ENCODE data around the gene CREG2.
"Not testable (repeated sequence)": the region's sequence is repeated elsewhere in the genome, so short reads cannot be mapped to it uniquely, and the experiment has no call there.

The CREG2 gene

DNA sequence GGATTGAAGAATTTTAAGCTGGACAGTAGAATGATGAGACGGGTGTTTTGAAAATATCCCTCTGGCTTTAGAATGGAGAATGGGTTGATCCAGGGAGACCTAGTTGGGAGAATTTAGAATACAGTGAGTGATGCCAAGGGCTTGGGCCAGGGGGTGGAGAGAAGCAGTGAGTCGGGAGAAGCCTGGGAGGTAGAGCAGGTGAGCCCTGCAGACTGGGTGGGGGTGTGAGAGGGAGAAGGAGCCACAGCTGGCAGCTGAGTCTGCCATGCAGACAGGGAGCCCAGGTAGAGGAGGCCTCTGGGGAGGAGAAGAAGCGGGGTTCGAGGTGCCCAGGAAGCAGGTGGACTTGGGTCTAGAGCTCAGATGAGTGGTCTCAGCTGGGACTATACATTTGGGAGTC, 18.2 kb downstream of the CREG2 start:
- DNase-seq = no peak

DNA sequence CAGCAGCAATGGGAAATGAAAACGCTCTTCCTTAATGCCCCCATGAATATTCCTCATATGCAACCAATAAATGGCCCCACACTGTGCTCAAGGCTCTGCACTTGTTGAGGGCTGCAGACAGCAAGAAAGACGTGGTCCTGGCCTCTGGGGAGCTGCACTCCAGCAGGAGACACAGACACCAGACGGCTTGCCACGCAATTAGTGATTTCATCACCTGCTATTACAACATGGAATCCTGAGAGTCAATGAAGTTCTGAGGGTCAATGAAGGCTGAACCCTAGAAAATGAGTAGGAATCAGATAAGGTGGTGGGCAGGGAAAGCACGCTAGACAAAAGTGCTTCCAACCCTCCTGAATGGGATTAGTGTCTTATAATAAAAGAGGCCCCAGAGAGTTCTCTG, 18.9 kb downstream of the CREG2 start:
- DNase-seq = no peak

GRCh38 chr2:101367508-101367907, 19.8 kb downstream of the CREG2 start:
- DNase-seq = no peak

- DNase-seq = no peak
These were observed 22.4 kb downstream of the CREG2 start for GRCh38 chr2:101364878-101365277.

GRCh38 chr2:101362777-101363176, 24.5 kb downstream of the CREG2 start:
- DNase-seq = no peak

DNA sequence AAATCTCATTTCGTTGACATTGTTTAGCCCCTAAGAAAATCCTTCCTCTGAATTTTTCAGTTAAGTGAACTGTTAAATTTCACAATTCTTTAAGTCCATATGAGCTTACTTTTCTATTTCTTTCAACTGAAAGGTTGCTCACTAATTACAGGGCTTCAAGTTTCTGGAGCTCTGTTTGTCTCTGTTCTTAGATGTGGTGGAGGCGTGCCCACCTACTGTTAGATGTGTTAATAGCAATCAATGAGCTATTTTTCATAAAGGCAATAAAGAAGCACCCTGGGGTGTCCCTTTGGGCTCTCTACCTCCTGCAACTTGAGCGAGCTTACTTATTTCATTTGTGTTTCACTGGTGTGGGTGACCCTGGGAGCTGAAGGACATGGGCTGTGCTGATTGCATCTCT, 25.0 kb downstream of the CREG2 start:
- no peak for DNase-seq

- no peak for DNase-seq
These were observed 25.8 kb downstream of the CREG2 start for GRCh38 chr2:101361522-101361921.

- no peak for DNase-seq
These were observed 26.2 kb downstream of the CREG2 start for GRCh38 chr2:101361121-101361520.

GRCh38 chr2:101360232-101360631, 27.1 kb downstream of the CREG2 start:
- DNase-seq = no peak

- DNase-seq = no peak
These were observed 27.8 kb downstream of the CREG2 start for GRCh38 chr2:101359410-101359954.

GRCh38 chr2:101357376-101357775, 29.9 kb downstream of the CREG2 start:
- DNase-seq = no peak

DNA sequence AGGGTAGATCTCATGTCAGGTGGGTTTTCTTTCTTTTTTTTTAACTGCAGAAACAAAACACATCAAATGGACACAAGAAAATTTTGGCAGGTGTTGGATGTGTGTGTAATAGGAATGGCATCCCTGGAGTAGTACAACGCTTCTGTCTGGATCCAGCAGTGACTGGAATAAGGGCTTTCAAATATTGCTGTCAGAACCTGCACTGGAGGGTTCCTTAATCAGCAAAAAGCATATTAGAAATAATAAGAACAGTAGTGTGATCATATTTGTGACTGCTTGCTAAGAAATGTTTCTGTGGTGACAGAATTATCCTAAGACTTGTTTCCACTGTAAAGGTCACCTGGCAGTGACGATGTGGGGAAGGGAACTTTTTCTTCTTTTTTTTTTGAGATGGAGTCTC, 30.8 kb downstream of the CREG2 start:
- DNase-seq = no peak

DNA sequence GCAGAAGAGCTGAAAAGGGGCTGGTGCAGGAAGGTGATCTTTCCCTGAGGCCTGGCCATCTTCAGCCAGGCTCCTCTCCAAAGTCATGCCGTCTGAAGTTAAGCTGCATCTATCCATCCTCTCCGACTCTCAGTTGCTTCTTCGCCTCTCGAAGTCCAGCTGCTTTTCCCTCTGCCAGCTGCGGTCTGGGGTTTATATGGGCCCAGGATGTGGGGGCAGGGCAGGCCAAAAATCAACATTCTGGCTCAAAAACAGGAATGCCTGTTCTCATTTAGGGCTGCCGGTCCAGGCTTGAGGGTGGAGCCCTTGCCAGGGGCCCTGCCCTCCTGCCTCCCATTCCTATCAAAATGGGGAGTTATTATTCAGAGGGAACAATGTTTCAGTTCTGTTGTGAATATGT, 31.2 kb downstream of the CREG2 start:
- DNase-seq = no peak

DNA sequence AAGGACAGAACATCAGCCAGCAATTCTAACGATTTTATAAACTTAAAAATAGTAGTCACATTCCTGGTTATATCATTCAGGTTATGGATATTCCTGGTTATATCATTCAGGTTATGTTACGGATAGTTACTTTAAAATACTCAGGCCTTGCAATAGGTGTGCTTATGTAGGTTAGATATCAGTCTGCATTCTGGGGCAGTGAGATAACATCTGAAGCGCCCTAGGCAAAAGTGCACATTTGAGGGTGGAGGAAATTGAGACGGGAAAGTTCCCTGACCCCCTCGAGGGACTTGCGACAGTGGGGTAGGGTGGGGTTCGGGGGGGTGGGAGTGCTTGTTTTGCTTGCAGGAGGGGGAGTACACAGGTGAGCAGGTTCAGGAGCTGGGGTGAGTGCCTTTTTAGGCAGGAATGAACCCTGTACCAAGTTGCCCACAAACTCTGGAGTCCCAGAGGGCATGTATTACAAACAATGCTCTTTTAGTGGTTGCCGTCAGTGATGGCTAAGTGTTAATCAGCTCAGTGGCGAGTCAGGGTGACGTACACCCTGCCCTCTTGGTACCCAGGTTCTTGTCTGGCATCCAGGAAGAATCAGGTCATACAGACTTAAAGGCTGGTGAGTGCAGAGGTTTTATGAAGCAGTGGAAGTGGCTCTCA, 31.8 kb downstream of the CREG2 start:
- no peak for DNase-seq

DNA sequence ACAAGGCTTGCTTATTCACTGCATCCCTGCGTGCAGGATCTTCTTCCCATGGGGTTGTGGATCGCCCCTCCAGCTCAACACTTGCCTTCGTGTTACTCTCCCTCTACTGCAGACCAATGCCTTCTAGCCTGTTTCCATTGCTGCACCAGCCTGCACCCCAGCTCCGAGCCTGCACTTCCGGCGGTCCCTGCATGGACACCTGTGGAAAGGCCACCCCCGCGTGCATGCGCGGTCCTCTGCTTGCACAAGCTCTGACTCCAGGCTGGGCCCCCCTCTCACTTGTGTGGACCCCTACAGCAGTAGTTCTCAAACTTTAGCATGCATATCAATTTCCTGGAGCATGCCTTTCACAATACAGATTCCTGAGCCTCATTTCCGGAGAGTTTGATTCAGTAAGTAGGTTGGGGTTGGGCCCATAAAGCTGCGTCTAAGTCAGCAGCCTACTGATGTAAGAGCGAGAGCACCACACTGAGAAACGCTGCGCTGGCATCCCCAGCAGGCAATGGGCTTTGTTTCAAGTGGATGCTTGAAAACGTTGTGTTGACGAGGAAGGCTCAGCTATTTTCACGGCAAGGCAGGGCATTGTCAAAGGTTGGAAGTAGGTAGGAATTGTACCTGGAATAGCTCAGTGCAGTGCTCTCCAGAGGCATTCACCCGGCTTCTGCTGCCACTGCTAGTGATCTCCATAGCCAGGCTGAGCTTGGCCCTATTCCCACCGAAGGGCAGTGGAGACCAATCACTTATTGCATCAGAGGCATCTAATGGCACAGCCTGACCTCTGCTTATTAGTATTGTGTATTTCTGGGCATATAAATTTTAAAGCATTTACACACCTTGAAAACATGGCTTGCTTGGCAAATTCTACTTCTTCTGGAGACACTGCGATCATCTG, 32.6 kb downstream of the CREG2 start:
- DNase-seq = no peak

DNA sequence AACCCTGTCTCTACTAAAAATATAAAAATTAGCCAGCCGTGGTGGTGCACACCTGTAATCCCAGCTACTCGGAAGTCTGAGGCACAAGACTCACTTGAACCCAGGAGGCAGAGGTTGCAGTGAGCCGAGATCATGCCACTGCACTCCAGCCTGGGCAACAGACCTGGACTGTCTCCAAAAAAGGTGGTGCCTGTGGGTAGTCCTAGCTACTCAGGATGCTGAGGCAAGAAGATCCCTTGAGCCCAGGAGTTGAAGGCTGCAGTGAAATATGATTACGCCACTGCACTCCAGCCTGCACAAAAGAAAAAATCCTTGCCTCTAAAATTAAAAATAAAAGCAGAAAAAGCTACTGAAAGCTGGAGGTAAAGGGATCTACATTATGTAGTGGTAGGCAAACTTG, 34.7 kb downstream of the CREG2 start:
- not testable (repeated sequence) for DNase-seq

GRCh38 chr2:101351207-101351606, 36.1 kb downstream of the CREG2 start:
- DNase-seq = no peak

GRCh38 chr2:101349893-101350662, 37.2 kb downstream of the CREG2 start:
- DNase-seq = no peak

GRCh38 chr2:101348883-101349282, 38.4 kb downstream of the CREG2 start:
- no peak for DNase-seq

- DNase-seq = no peak
These were observed 40.4 kb downstream of the CREG2 start for GRCh38 chr2:101346909-101347308.

- DNase-seq = no peak
These were observed 43.2 kb downstream of the CREG2 start for GRCh38 chr2:101344137-101344536.

GRCh38 chr2:101342625-101343008, 44.7 kb downstream of the CREG2 start:
- no peak for DNase-seq

DNA sequence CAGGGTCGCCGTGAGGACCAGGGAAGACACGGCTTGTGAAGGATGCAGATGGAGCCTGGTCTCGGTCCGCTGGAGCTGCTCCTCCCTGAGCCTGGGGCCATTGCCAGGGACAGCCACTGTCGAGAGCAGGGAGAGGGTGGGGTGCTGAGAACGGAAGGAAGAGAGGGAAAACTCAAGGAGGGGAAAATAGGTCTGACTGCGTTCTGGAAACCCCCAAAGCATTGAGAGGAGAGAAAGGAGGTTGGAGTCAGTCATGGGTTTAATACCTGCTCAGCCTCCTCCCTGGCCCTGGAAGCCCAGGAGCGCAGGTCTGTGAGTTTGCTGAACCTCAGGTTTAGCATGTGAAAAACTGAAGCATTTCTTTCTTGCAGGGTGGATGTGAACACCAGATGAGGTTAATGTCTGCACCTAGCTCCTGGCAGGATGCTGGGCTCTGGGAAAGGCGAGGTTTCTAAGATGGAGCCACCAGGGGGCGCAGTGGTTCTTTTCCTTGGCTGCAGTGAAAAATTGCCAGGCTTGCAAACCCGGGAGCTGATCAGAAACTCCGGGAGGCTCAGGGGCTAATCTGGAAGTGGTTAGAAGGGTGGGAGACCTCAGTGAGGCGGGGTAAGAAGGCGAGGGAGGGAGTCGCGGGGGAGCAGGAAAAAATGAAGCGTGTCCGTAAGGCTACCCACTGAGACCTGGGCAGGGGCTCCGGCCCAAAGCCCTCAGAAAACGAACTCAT, 45.2 kb downstream of the CREG2 start:
- DNase-seq = peak; percentile 5

Measured in NCI-H1436 treated with DMSO at 0.1 percent for 48 hours (cell line).